Measurements from ENCODE around the gene RPS15.
"Not testable (repeated sequence)": the region's sequence is repeated elsewhere in the genome, so short reads cannot be mapped to it uniquely, and the experiment has no call there.

RPS15 gene

DNA sequence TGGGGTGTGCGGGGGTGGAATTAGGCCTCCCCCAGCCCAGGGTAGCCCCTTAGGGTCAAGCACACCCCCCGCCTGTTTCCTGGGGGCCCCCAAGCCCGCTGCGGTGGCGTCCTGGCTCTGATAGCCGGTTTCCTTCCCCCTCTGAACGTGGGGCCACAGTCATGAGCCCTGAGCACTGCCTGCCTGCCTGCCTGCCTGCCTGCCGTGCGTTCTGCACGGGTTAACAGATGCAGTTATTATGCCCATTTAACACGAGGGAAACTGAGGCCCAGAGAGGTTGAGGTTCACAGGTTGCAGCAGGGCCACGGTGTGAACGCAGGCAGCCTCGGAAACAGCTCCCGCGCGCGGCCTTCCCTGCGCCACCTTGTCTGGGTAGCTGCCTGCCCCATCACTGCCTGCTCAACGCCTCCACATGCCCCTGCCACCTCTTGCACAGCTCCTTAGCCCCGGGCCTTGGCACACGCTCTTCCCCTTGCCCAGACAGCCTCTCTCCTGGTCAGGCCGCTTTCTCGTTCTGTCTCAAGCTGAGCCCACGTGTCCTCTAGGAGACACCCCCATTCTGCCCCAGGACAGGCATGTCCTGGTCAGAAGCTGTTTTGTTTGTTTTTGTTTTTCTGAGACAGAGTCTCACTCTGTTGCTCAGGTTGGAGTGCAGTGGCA lies 35.7 kb upstream of the RPS15 start:
- no peak for DNase-seq

DNA sequence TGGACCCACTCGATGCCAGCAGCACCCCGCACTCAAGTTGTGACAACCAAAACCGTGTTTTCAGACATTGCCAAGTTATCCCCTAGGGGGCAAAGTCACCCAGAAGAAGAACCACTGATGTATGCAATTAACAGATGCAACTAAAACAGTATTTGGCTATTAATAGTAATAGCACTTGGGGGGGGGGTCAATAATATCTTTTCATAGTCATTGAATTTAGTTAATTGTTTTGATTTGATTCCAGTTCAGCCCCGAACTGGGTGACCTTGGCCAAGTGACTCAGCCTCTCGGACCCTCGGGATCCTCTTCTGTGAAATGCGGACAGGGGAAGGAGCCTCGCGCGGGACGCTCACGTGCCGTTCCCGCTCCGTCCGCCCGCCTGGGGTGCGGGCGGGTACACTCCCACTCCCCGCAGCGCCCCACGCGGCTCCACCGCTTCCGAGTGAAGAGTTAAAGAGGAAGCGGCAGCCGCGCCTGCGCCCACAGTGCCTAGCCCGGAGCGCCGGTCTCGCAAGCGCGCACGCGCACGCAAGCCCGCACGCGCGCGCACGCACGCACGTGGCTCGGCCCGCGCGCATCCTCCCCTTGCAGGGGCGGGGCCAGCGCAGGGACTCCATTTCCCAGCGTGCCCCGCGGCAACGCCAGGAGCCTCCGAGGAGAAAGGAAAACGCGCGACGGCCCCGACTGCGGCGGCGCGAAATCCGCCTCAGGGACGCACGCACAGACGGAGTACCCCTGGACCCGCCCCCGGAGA lies 31.2 kb upstream of the RPS15 start:
- DNase-seq: peak; percentile 93

DNA sequence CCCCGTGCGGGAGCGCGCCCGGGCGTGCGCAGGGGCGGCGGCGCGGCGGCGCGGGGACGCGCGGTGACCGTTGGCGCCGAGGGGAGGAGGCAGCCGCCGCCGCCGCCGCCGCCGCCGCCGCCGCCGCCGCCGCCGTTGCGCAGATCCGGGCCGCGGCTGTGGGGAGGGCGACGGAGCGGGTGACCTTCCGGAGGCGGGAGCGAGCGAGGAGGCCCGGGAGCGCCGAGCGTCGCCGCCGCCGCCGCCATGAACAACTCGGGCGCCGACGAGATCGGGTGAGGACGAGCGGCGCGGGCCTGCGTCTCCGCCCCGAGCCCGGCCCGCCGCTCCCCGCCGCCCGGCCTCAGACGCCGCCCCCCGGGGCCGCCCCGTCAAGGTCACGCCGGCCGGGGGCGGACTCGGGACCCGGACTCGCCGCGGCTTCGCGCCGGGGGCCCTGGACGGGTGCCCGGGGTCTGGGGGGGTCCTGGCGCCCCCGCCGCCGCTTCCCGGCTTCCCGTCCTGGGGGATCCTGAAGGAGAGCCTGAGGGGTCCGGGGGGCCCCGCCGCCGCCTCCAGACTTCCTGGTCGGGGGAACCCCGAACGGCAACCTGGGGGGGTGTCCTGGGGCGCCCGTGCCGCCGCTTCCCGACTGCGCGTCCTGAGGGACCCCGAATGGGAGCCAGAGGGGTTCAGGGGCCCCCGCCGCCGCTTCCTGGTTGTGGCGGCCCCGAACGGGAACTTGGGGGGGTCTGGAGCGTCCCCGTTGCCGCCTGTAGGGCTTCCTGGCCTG lies 30.5 kb upstream of the RPS15 start, which contains the start of gene DAZAP1:
Gene DAZAP1, plus strand, starts transcription at position 59 of the 772 bp plus-strand sequence. Its CDS starts 188 bp downstream, at position 247.
- no peak for DNase-seq

DNA sequence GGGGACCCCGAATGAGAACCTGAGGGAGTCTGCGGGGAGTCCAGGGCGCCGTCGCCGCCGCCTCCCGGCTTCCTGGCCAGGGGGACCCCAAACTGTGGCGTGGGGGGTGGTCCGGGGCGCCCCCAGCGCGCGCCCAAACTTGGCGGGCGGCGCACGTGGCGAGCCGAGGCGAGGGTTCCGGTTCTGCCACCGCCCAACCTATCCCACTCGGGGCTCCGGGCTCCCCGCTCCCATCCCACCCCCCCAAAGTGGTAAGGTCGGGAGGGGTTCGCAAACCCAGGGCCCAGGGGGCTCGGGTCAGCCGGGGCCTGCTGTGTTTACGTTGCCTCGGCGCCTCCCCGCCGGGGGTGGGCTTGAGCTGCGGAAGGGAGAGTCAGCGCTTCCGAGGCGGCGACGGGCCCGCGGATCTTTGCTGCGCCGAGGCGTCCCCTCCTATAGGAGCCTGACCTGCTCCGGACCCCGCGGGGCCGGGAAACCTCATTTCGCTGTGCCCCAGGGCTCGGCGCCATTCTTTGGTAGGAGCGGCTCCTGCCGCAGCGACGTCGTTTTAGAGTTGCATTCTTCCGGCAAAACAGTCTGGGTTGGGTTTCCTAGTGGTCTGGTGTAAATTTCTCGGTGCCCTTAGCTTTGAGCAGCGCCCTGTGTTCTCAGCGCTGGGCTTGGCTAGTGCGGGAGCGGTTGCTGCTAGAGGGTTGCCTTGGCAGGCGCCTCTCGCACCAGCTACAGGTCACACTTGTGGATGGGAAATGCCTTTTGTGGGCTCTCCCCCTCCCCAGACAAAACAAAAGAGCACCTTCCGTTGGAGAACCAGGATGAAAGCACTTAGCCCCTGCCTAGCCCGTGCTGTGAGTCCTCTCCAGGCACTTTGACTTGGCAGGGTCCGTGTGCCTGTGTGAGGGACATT lies 29.6 kb upstream of the RPS15 start:
- no peak for DNase-seq

DNA sequence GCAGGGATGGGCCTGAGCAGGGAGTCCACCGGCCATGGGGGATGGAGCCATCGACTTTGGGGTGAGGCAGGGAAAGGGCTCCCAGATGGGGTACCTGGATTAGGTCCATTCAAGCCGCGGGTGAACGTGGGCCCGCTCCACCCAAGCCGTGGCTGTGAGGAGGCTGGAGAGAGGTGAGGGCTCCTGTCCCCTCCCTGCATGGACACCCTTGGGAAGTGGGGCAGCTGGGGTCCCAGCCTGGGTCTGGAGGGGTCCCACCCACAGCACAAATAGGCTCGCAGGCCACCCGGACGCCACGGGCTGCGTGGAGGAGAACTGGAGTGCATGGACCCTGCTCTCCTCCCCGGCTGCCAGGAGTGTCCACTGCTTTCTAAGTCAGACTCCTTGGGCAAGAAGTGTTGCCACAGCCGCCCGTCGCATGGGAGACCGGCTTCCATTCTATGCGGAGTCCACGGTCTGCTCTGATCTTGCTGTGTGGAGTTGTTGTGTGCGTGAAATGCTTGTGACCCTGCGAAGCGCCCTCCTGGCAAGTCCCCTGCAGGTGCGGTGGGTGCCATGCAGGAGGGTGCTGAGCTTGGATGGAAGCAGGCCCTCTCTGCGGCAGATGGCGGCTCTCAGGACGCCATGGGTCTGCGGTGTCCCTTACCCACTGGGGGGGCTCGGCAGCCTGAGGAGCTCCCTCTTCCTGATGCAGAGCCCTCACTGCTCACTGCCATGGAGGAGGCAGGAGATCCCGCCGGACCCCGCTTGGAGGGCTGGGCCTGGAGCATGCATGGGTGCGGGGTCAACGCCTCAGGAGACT lies 28.8 kb upstream of the RPS15 start:
- DNase-seq: no peak

DNA sequence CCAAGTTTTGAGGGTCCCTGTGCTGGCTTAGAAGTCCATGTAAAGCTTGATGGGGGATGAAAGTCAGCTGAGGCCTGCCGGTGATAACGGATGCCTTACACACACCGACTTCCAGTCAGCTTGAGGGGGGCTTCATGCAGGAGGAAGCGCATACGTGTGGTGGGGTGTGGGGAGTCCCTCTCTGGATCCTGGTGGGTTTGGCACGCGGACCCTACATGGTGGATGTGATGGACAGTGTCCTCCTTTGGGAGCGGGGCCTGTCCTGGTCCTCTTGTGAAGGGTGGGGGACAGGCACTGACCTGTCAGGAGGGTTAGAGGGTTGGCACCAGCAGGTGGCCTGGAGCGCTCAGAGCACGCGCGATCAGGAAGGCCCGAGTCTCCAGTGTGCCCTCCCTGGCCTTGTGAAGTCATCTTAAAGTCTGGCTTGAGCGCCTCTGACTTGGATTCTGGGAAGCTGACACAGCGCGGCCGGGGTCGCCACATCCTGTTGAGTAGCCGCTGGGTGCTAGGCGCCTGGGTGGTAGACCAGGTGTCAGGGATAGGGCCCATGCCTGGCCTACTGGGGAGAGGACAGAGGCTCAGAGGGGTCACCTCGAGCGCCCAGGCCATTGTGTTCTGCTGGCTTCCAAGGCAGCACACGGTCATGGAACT lies 27.9 kb upstream of the RPS15 start:
- no peak for DNase-seq

DNA sequence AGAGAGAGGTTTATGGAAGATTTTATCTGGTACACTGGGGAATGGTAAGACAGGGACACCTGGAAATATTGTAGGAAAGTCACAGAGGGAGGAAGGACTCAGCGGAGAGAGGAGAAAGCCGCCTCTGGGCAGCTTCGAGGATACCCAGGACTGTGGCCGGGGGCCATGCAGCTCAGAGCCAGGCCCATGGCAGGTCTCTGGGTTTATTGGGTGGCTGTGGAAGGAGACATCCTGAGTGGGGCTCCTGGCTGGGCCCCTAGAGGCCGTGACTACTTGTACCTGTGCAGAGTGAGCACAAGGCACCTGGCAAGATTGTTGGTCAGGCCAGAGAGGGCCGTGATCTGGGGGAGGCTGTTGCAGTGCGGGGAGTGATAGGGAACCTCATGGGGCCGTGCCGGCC lies 27.4 kb upstream of the RPS15 start:
- no peak for DNase-seq

DNA sequence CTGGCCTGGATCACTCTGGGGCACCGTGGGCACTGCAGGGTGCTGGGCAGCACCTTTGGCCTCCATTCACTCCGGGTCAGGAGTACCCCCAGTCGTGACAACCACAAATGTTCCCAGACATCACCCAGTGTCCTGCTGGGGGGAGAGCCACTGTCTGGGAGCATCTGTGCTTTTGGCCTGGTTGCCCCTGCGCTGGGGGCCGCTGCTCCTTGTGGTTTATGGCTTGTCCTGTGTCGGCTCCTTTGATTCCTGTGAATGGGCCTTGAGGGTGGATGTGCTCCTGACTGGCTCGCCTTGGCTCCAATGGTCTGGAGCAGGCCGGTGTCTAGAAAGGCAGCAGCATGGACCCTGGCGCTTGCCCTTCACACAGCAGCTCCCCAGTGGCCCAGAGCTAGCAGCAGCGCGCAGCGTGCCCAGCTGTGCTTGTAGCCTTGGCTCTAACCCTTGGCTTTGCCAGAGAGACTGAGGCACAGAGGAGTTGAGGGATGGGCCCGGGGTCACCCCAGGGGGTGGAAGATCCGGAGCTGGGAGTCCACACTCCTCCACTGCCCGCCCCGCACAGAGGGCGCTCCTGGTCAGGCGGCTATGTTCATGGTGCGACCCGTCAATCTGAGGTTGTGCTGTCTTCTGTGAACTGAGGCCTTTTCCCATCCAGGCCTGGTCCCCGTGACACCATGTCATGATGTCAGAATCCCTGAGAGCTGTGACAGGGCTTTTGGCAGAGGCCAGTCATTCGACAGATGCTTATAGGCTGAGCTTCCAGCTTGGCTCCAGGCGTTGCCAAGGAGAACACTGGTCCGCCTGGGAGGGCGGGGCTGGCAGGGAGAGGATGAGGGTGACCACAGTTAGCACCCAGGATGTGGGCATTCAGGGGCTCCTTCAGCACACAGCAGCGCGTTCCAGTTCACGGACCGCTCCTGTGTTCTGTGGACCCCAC lies 26.7 kb upstream of the RPS15 start:
- DNase-seq: no peak

DNA sequence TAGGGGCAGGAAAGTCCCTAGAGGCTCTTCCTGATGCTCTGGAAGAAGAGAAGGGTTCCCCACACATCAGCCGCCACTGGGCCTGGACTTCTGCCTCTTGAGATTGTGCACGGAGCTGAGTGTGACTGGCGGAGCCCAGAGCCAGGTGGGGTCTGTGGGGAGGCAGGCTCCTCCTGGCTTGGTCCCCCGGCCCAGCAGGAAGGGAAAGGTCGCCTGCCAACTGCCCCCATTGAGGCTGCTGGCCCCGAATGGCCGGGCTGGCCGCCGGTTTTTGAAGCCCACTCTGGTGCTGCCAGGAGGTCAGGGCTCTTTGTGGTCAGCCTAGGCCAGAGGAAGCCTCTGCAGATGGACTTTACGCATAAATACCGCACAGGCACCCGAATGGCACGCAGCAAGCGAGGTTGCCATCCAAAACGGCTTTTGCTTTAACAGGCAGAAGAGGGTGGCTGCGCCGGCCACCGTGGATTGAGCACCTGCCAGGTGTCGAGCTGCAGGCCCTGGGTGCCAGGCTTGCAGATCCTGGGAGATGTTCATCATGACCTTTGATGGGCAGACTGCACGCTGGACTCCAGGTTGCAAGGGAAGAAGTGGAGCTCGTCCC lies 25.8 kb upstream of the RPS15 start:
- no peak for DNase-seq

DNA sequence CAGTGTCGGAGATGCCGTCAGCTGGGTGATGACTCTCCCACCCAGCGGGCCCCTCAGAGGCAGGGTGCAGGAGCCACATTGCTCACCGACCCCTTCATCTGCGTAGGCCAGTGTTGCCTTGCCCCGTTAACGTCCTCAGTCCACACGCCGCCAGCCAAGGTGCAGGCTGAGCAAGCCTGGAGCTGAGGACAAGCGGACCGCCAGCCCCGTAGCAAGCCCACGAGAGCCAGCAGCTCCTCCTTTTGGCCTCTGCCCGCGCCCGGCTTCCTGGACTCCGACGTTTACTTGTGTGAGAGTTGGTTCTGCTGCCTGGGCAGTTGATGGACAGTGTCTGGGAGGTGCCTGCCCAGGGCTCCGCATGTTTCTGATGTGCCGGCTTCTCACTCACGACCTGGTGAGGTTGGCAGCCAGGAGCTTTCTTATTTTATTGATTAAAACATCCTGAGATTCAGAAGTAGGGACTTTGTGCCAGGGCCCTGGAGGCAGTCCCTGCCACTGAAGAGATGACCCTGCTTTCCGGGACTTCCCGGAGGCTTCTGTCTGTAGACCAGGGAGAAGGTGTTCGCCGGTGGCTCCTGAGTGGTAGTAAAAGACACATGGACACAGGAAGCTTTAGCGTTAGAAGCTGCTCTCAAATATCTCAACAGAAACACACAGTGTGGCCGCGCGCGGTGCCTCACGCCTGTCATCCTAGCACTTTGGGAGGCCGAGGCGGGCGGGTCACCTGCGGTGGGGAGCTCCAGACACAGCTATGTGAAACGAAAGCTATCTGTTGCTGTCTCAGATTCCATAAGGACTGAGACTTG lies 25.0 kb upstream of the RPS15 start:
- no peak for DNase-seq

DNA sequence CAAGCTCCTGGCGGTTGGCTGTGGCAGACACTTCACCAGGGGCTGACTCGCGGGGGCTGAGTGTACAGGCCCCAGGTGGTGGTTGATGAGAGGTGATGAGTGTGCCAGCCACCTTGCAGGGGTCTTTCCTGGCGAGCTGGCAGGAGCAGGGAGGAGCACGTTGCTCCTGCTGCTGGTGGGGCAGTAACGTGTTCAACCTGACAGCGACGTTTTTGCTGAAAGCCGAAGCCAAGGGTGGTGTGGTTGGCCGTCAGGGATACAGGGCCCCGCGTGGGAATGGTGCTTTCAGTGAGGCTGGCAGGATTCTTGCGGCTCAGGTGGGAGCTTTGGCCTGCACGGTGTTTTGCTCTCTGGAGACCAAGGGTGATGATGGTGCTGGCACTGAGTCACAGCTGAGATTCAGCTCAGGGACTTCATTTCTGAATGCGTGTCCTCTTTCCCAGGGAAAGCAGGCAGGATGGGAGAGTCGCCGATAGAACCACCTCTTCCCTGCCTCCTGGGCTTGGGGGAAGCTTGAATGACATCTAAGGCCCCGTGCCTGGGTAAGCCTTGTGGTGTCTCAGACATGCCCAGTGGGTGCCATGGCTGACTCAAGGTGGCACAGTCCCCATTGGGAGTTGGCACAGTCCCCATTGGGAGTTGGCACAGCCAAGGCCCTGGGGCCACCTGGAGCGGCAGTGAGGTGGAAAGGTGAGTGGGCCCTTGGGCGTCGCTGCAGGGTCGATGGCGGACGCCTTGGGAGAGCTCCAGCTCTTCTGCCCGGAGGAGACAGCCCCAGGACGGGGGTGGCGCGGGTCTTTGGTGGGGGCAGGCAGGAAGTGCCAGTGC lies 22.0 kb upstream of the RPS15 start:
- DNase-seq: no peak

DNA sequence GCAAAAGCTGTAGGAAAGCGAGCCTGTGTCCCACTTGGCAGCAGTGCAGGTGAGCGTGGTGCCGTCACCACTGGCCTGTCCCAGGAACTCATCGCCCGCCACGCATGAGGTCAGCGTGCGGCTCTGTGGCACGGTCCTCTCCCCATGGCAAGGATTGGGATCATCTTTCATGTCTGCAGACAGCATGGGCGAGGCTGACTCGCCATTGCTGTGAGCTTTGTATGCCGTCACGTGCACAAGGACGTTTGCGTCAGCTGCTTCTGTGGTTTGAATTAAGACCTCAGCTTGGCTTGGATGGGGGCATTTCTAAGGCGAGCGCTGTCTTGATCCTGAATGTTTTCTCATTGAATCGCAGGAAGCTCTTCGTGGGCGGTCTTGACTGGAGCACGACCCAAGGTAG lies 21.1 kb upstream of the RPS15 start:
- no peak for DNase-seq

DNA sequence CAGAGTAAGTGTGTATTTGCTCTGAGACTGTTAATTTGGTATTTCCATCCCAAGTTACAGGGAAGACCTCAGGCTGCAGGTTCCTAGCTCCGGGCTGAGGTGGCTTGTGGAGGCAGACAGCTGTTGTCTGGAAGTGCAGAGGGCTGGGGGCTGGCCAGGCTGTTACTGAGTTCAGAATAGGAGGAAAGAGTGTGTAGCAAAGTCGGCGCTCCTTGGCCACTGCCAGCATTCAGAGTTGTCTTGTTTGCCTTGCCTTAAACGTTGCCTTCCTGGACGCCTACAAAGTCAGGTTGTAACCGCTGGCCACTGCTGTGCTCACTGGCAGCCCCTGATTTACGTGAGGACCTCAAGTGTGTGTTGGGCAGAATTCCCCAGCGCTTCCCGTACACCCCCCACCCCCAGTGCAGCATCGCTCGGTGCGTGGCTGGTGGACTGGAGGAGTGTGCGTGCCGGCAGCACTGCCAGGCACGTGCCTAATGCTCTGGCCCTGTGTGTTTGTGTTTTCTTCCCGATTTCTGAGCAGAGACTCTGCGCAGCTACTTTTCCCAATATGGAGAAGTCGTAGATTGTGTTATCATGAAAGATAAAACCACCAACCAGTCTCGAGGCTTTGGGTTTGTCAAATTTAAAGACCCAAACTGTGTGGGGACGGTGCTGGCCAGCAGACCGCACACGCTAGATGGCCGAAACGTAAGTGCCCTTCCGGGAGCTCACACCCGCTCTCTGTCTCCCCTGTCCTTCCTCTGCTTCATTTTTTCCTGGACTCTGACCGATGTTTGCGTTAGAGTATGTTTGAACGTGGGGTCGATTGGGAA lies 20.3 kb upstream of the RPS15 start:
- DNase-seq: no peak

DNA sequence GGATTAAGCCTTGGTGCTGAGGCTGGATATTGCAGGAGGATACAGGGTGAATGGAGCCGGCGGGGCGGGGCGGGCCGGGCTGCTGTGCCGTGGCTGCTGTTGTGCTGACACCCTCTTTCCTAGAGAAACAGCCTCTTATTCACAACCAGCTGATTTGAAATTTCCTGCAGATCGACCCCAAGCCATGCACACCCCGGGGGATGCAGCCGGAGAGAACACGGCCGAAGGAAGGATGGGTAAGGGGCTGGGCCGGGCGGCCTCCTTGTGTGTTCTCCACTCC lies 19.8 kb upstream of the RPS15 start:
- no peak for DNase-seq

DNA sequence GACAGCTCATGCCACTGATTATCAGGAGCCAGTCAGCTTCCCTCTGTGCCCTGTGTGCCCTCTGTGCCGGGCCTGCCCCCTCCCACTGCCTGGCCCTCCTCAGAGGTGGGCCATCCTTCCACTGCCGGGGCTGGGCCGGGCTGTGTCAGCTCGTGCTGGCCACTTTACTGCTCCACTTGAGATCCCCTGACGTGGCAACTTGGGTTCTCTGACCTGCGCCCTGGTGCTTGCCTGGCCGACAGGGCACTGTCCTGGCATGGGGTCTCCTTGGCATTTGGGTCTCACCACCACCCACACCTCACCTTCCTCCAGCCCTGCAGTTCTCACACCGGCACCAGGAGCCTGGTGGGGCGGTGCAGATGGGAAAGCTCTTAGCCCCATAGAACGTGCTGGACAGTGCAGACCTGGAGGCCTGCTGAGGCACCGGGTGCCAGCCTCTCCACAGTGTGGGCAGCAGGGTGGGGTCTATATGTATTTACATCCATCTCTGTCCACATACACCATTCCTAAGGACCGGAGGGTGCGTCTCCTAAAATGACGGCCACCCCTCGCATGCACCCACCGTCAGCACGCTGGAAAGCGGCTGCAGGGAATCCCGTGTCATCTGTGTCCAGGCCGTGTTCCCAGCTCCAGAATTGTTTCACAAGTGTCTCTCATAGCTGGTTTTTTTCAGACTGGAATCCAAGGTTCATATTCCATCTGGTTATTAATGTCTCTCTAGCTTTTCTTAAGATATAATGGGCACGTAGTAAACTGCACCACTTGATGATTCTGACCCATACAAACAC lies 19.1 kb upstream of the RPS15 start:
- no peak for DNase-seq

DNA sequence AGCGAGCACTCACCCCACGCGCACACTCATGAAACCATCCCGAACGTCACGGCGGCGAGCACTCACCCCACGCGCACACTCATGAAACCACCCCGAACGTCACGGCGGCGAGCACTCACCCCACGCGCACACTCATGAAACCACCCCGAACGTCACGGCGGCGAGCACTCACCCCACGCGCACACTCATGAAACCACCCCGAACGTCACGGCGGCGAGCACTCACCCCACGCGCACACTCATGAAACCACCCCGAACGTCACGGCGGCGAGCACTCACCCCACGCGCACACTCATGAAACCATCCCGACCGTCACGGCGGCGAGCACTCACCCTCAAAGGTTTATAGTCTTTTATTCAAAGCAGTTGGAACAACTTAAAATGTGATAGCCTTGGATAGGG lies 18.1 kb upstream of the RPS15 start:
- DNase-seq: not testable (repeated sequence)
